Prostate gland (tissue), 2 donors: ENCODE data around the gene RPL9. TPM values are rescaled to one million over a fixed set of nuclear protein-coding genes. Genes with fewer than 3 reads are reported as not detected.

ENCODE experiments used
- DNase-seq: peaks from one replicate; pipeline ENCODE4 v3.0.0-alpha.2; 2019; ENCODE audit warnings: low spot score
- H3K27ac ChIP-seq, 2 donors: fragments of 200-600 bp; sonication (generic); 2 replicates each; pipeline ENCODE4 v1.5.1; 2017 to 2019
- H3K27me3 ChIP-seq: fragments of 200-600 bp; sonication (generic); replicated peaks from 2 replicates; pipeline ENCODE4 v1.5.1; 2019; ENCODE audit not compliant: insufficient read depth
- H3K36me3 ChIP-seq, 2 donors: fragments of 200-600 bp; sonication (generic); 1 replicate in 1 of 2; 2 replicates in 1 of 2; pipeline versions ENCODE4 v1.5.1 to v1.8.1; 2017 to 2019
- H3K4me1 ChIP-seq: fragments of 200-600 bp; sonication (generic); replicated peaks from 2 replicates; pipeline ENCODE4 v1.5.1; 2019
- H3K4me3 ChIP-seq, 2 donors: fragments of 200-600 bp; sonication (generic); 2 replicates each; pipeline ENCODE4 v1.5.1; 2017 to 2019
- H3K9me3 ChIP-seq: fragments of 200-600 bp; sonication (generic); 2 replicates; pipeline ENCODE4 v1.5.1; 2017
- POLR2A ChIP-seq: fragments of 450-650 bp; IDR thresholded peaks from one replicate; pipeline ENCODE4 v1.6.1; 2016; ENCODE audit warnings: antibody characterized with exemption, mild to moderate bottlenecking
- POLR2AphosphoS5 ChIP-seq: sonication (generic); formaldehyde crosslinking; IDR thresholded peaks from one replicate; pipeline ENCODE4 v1.6.1; 2017; ENCODE audit warnings: antibody characterized with exemption
- WGBS: methylation state at CpG from one replicate; pipeline ENCODE4 v1.1.5; 2018; 5-methylcytosine and 5-hydroxymethylcytosine counted together
- intact Hi-C: fragments of 100-400 bp; cut with DNase I; formaldehyde crosslinking; loops from one replicate; pipeline ENCODE4 v1.14.2; 2022
- total RNA-seq, 2 donors: library from RNA; depleted of rRNA; stranded (reverse); fragments of >200 nt; gene quantifications; one replicate each; pipeline ENCODE4 v1.1.0, GENCODE V29; 2016
- TF ChIP-seq, protein P1 (sequence below), 4 experiments: fragments of 200-600 bp in 2 of 4; fragments of 450-650 bp in 2 of 4; sonication (generic) in 2 of 4; IDR thresholded peaks; 1 replicate in 3 of 4; 2 replicates in 1 of 4; pipeline ENCODE4 v1.5.1; 2016 to 2019; ENCODE audit warnings: antibody characterized with exemption in 4 of 4, mild to moderate bottlenecking in 2 of 4, moderate library complexity in 2 of 4

The RPL9 gene
- total RNA-seq, 2 donors from 2014 or later: 1,563 to 5,624 TPM

DNA sequence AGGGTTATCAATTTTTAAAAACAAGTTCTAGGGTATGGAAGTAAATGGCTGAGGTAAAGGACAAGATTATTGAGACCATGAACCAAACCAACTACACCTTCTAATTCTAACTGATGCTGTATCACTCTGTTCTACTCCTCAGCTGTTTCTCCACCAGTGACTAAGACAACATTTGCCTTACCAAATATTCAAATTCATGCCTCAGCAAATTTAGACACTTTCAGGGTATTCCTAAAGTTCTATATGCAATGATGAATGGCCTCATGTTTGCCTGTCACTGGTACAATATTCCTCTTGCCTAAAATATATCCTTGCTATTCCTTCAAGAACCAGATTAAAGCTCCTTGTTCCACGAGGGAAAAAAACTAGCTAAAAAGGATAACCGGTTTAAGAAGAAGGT is 5.0 kb downstream of the RPL9 start:
- intact Hi-C loops: loop anchor here (10.0 kb wide), 1 partner anchor 89 kb away; the partner anchor contains the start of gene RFC1
- Histone ChIP-seq H3K4me3 (no peak overlapping the region), H3K9me3 (no peaks in the 10 kb centered on the region), H3K36me3 (peaks cover 5 to 10% of the 10 kb centered on the region in 2 donors), H3K4me1 (peaks cover 6% of the 10 kb centered on the region), H3K27me3 (no peaks in the 10 kb centered on the region), H3K27ac (no peak overlapping the region)
- DNase-seq: no peak
- TF ChIP-seq, protein P1, sequence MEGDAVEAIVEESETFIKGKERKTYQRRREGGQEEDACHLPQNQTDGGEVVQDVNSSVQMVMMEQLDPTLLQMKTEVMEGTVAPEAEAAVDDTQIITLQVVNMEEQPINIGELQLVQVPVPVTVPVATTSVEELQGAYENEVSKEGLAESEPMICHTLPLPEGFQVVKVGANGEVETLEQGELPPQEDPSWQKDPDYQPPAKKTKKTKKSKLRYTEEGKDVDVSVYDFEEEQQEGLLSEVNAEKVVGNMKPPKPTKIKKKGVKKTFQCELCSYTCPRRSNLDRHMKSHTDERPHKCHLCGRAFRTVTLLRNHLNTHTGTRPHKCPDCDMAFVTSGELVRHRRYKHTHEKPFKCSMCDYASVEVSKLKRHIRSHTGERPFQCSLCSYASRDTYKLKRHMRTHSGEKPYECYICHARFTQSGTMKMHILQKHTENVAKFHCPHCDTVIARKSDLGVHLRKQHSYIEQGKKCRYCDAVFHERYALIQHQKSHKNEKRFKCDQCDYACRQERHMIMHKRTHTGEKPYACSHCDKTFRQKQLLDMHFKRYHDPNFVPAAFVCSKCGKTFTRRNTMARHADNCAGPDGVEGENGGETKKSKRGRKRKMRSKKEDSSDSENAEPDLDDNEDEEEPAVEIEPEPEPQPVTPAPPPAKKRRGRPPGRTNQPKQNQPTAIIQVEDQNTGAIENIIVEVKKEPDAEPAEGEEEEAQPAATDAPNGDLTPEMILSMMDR (IDR thresholded peaks at IDR 0.05): no peak
- 76% methylated on average over 2 of the region's 2 CpGs for whole genome bisulfite sequencing

DNA sequence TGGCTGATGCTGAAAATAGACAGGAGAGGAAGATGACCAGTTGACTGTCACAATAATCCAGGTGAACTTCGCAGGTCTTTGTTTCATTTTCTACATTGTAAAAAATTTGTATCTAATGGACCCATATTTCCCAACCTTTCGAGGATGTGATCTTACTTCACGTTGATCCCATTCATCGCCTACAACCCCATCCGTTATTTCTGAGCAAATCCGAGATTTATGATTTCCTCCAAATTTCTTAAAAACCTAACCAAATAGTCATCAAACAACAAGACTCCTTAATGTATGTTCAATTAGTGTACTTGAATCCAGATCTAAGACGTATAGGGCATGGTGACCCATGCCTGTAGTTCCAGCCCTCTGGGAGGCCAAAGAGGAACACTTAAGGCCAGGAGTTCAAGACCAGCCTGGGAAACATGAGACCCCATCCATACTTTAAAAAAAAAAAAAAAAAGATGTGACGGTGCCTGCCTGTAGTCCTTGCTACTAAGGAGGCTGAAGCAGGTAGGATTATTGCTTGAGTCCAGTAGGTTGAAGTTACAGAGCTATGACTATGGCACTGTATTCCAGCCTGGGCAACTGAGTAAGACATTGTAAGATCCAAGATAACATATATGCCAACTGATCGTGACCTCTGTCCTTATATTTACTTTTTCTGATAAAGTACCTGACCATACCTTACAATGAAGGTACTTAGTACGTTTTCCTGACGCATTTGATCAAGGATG is 5.7 kb downstream of the RPL9 start:
- Histone ChIP-seq H3K4me1 (peaks cover 6% of the 10 kb centered on the region), H3K9me3 (no peaks in the 10 kb centered on the region), H3K36me3 (peaks cover 5 to 10% of the 10 kb centered on the region in 2 donors), H3K4me3 (no peak overlapping the region), H3K27me3 (no peaks in the 10 kb centered on the region), H3K27ac (no peak overlapping the region)
- 85% methylated on average over 11 of the region's 11 CpGs for WGBS
- TF ChIP-seq POLR2AphosphoS5 (no peak), POLR2A (no peak)
- TF ChIP-seq, protein P1 (IDR thresholded peaks at IDR 0.05): no peak
- intact Hi-C loops: loop anchor here (10.0 kb wide), 1 partner anchor 88 kb away; the partner anchor contains the start of gene RFC1
- DNase-seq: no peak

DNA sequence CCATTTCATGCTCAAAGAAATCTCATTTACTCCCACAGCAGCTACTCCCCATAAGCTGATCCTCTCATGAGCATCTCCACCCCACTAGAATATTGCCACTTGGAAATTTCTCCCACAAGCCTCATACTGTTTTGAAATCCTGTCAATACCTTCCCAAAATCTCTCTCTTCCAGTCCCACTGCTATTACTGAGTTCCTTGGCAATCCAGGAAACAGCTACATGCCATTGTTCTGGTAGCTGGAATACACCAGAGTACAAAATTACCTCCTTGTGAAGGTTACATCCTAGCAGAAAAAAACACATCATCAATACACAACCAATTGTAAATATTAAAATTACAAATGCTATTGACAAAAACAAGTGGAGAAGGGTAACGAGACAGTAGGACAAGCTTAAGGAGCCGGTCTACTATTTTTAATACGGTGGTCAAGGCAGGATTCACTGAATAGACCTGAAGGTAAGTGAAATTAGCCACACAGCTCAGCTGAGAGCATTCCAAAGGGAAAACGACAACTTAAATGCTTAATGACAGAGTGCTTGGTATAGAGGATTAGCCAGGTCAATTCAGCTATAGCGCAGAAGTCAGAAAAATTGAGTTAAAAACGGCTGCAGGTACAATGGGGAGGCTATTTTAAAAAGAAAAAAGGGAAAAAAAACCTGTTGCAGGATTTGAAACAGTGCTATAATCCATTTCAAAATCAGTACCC is 6.4 kb downstream of the RPL9 start:
- 85% methylated on average over 6 of the region's 6 CpGs for WGBS
- Histone ChIP-seq H3K27ac (no peak overlapping the region), H3K4me3 (no peak overlapping the region), H3K9me3 (no peaks in the 10 kb centered on the region), H3K4me1 (peaks cover 2% of the 10 kb centered on the region), H3K36me3 (peaks cover 5 to 10% of the 10 kb centered on the region in 2 donors), H3K27me3 (no peaks in the 10 kb centered on the region)
- no peak for DNase-seq
- TF ChIP-seq POLR2A (no peak), POLR2AphosphoS5 (no peak)
- TF ChIP-seq, protein P1 (IDR thresholded peaks at IDR 0.05): no peak
- intact Hi-C loops: loop anchor here (10.0 kb wide), 1 partner anchor 88 kb away; the partner anchor contains the start of gene RFC1

DNA sequence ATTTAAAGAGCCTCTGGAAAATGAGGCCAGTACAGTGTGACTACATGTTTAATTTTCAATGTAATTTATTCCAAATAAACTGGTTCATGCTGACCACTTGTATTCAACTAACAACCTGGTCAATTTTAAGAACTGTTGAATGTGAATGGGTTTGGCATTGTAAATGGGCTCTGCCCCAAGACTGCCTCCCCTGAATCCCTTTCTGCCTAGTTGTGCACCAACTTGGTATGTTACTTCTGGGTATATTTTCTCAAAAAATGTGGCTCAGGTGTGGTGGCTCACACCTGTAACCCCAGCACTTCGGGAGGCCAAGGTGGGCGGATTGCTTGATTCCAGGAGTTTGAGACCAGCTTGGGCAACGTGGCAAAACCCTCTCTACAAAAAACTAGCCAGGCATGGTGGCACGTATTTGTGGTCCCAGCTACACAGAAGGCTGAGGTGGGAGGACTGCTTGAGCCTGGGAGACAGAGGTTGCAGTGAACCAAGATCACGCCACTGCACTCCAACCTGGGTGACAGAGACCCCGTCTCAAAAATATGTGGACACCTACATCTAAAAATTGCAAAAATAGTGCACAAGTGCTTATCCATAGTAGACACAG is 7.2 kb downstream of the RPL9 start:
- no peaks in the 10 kb centered on the region for H3K27me3 ChIP-seq
- no peak overlapping the region for H3K27ac ChIP-seq
- DNase-seq: no peak
- no peaks in the 10 kb centered on the region for H3K9me3 ChIP-seq
- TF ChIP-seq POLR2A: no peak
- no peak for TF ChIP-seq POLR2AphosphoS5
- TF ChIP-seq, protein P1 (IDR thresholded peaks at IDR 0.05): no peak
- no peak overlapping the region for H3K4me3 ChIP-seq
- intact Hi-C loops: loop anchor here (10.0 kb wide), 1 partner anchor 87 kb away; the partner anchor contains the start of gene RFC1
- 82% methylated on average over 6 of the region's 6 CpGs for WGBS
- no peaks in the 10 kb centered on the region for H3K4me1 ChIP-seq
- peaks cover 5 to 10% of the 10 kb centered on the region in 2 donors for H3K36me3 ChIP-seq
